ENCODE results near the gene CLEC19A.

CLEC19A gene

GRCh38 chr16:19285431-19285830, at the start of gene CLEC19A:
CLEC19A (plus strand) TSS chr16:19285731; CDS start chr16:19285852, 121 bp downstream.
- TF ChIP-seq CTCF (IDR thresholded peaks at IDR 0.05; ENCODE audit: low read depth, low read length), result no peak
- DNase-seq (ENCODE audit: extremely low read depth, low read depth), result no peak

- no peak for TF ChIP-seq CTCF (IDR thresholded peaks at IDR 0.05; ENCODE audit: low read depth, low read length)
- DNase-seq (ENCODE audit: extremely low read depth, low read depth), result no peak
Observed at GRCh38 chr16:19235886-19236285, 49.6 kb upstream of the CLEC19A start.

GRCh38 chr16:19236561-19237209, 48.8 kb upstream of the CLEC19A start:
- TF ChIP-seq CTCF (IDR thresholded peaks at IDR 0.05; ENCODE audit: low read depth, low read length), result no peak

GRCh38 chr16:19238406-19238805, 47.1 kb upstream of the CLEC19A start:
- DNase-seq (ENCODE audit: extremely low read depth, low read depth), result no peak
- TF ChIP-seq CTCF (IDR thresholded peaks at IDR 0.05; ENCODE audit: low read depth, low read length), result no peak

More at GRCh38 chr16:19236561-19237209, 48.8 kb upstream of the CLEC19A start:
- DNase-seq (ENCODE audit: extremely low read depth, low read depth), result no peak

- TF ChIP-seq CTCF (IDR thresholded peaks at IDR 0.05; ENCODE audit: low read depth, low read length), result no peak
- DNase-seq (ENCODE audit: extremely low read depth, low read depth), result no peak
Observed at GRCh38 chr16:19239511-19240155, 45.9 kb upstream of the CLEC19A start.

DNA sequence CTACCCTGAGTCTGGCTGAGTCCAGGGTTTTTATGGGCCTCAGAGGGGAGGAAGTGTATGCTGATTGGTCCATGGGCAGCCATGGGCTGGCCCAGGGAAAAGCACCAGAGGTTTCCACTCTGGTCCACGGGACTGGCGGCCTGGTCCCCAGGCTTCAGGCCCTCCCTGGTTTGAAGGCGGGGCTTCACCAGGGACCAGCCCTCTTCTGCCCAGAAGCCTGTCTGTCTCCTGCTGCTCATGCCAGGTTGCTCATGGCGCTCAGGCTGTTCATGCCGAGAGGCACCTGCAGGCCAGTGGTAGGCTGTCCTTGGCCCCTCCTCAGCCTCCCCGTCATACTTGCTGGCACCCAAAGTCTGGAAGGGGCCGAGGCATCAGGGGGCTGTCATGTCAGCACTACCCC, 45.0 kb upstream of the CLEC19A start:
- no peak for DNase-seq (ENCODE audit: extremely low read depth, low read depth)
- TF ChIP-seq CTCF (IDR thresholded peaks at IDR 0.05; ENCODE audit: low read depth, low read length), result no peak

DNA sequence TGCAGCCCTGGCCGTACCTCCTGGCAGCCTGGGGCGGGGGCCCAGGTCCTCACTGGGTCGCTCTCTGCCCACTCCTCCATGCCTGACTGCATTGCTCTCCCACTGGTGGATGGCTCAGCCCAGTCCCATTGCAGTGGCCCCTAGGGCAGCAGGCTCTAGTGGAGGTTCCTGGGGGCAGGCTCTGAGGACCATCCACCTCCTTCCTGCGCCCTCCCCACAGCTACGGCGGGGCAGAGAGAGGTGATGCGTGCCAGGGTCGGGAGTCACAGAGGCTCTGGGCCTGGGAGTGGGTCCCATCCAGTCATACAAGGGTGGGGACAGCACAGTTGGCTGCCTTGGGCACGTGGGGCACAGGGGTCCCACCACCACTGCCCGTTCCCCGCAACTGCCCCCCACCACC, 44.0 kb upstream of the CLEC19A start:
- no peak for TF ChIP-seq CTCF (IDR thresholded peaks at IDR 0.05; ENCODE audit: low read depth, low read length)
- no peak for DNase-seq (ENCODE audit: extremely low read depth, low read depth)
